Panc1 (cell line): ENCODE results near the gene R3HDM2. TPM values are rescaled to one million over a fixed set of nuclear protein-coding genes. Genes with fewer than 3 reads are reported as not detected.
A peak's percentile ranks its signal among the peaks of the same experiment; 100 is the strongest.

Source experiments
- ATAC-seq: fragments of 200-7000 bp; cut with Tn5 transposase; 2 replicates; pipeline ENCODE4 v1.9.1; 2020; ENCODE audit warnings: mild to moderate bottlenecking, moderate library complexity
- BruUV-seq: library from RNA; stranded (reverse); fragments of 400-500 nt; replicated peaks from 2 replicates; lab custom pipeline; 2021; lab: Mats Ljungman, UMichigan
- CTCF ChIA-PET: fragments of 300-600 bp; sonication (Branson Sonifier 250); formaldehyde crosslinking; loops from one replicate; lab custom pipeline; 2022; ENCODE audit warnings: antibody characterized with exemption; lab: Charles Lee
- POLR2A ChIA-PET: fragments of 300-600 bp; sonication (Branson Sonifier 250); formaldehyde crosslinking; loops from one replicate; lab custom pipeline; 2022; ENCODE audit warnings: antibody characterized with exemption; lab: Charles Lee
- DNase-seq: peaks from one replicate; pipeline ENCODE4 v3.0.0-alpha.2; 2010; ENCODE audit warnings: low read depth, low spot score
- H3K27ac ChIP-seq: 2 replicates; pipeline ENCODE4 v1.5.1; 2011; ENCODE audit warnings: mild to moderate bottlenecking, low read length, inconsistent platforms
- H3K27me3 ChIP-seq: fragments of 200-500 bp; sonication (Bioruptor generic); 2 replicates; pipeline ENCODE4 v1.6.0; 2014; ENCODE audit warnings: low read length, inconsistent platforms; ENCODE audit not compliant: control insufficient read depth, insufficient read depth
- H3K36me3 ChIP-seq: fragments of 200-500 bp; sonication (Bioruptor generic); 2 replicates; pipeline ENCODE4 v1.5.1; 2014; ENCODE audit warnings: inconsistent platforms, mild to moderate bottlenecking, low read length, moderate library complexity; ENCODE audit not compliant: control insufficient read depth, insufficient read depth
- H3K4me1 ChIP-seq: 2 replicates; pipeline ENCODE4 v1.5.1; 2011; ENCODE audit warnings: inconsistent platforms, mild to moderate bottlenecking, low read length, moderate library complexity; ENCODE audit not compliant: control insufficient read depth, insufficient read depth
- H3K4me3 ChIP-seq, 2 experiments: 2 replicates each; pipeline ENCODE4 v1.5.1; 2011 to 2012; ENCODE audit warnings: low read depth in 2 of 2, low read length in 2 of 2, mild to moderate bottlenecking in 2 of 2, inconsistent platforms in 1 of 2, moderate library complexity in 1 of 2
- H3K9me3 ChIP-seq: fragments of 200-500 bp; sonication (Bioruptor generic); 2 replicates; pipeline ENCODE4 v1.5.1; 2014; ENCODE audit warnings: low read depth, mild to moderate bottlenecking, inconsistent platforms, low read length, moderate library complexity; ENCODE audit not compliant: control insufficient read depth, insufficient read depth
- CTCF ChIP-seq: fragments of 450-650 bp; IDR thresholded peaks from 2 replicates; pipeline ENCODE4 v1.5.1; 2017; ENCODE audit warnings: mild to moderate bottlenecking
- POLR2AphosphoS5 ChIP-seq: IDR thresholded peaks from 2 replicates; pipeline ENCODE4 v1.6.1; 2012; ENCODE audit warnings: mild to moderate bottlenecking, low read depth, low read length, moderate library complexity
- REST ChIP-seq, 2 experiments: IDR thresholded peaks; 2 replicates each; pipeline ENCODE4 v1.6.1; 2011 to 2012; ENCODE audit warnings: low read depth in 2 of 2, control low read depth in 1 of 2, low read length in 1 of 2, mild to moderate bottlenecking in 1 of 2, moderate library complexity in 1 of 2; ENCODE audit not compliant: insufficient read depth in 1 of 2
- SIN3A ChIP-seq: IDR thresholded peaks from 2 replicates; pipeline ENCODE4 v1.6.1; 2012; ENCODE audit warnings: low read depth, mild to moderate bottlenecking, low read length, moderate library complexity, borderline replicate concordance; ENCODE audit not compliant: insufficient read depth
- TCF7L2 ChIP-seq: IDR thresholded peaks from 2 replicates; pipeline ENCODE4 v1.6.1; 2011; ENCODE audit warnings: mild to moderate bottlenecking, low read depth, low read length, inconsistent platforms
- in situ Hi-C: cut with HindIII; loops from 2 replicates; pipeline ENCODE4 v1.10.0; 2016; ENCODE audit warnings: low sequenced_read_pairs, low pct_unique_long_range_greater_than_20kb
- intact Hi-C: fragments of 100-400 bp; cut with micrococcal nuclease; formaldehyde crosslinking; loops from one replicate; pipeline ENCODE4 v1.10.0; 2022; ENCODE audit not compliant: unreplicated experiment
- total RNA-seq: library from RNA; stranded (reverse); gene quantifications from one replicate; pipeline ENCODE4 v1.2.1, GENCODE V29; 2021; ENCODE audit not compliant: unreplicated experiment

The R3HDM2 gene
- total RNA-seq, 1 experiment from 2014 or later: 56.5 TPM

- BruUV-seq: no TSS peak
- Histone ChIP-seq H3K36me3 (no peaks in the 10 kb centered on the region), H3K27me3 (peaks cover 2% of the 10 kb centered on the region; the same call in 1 of the 2 replicates), H3K27ac (no peak overlapping the region), H3K4me1 (peaks cover 21% of the 10 kb centered on the region), H3K9me3 (no peaks in the 10 kb centered on the region), H3K4me3 (peak overlapping the region; percentile 56 to 67)
- in situ Hi-C loops: no loop called here
- ChIA-PET CTCF (interaction anchor here (0.7 to 1.1 kb wide), 4 partner anchors 11 to 35 kb away, joined by 3 to 6 read pairs (median 3); partner anchors contain the start of gene SHMT2), POLR2A (no interaction called here)
- peak; percentile 43 for ATAC-seq
- DNase-seq: no peak
- TF ChIP-seq SIN3A (no peak), POLR2AphosphoS5 (no peak), CTCF (no peak), REST (IDR thresholded peaks at IDR 0.05; ENCODE audit: insufficient read depth in 1 of 2, low read depth in 2 of 2, low read length in 1 of 2) (no peak), TCF7L2 (no peak)
- intact Hi-C loops: no loop called here
Observed at GRCh38 chr12:57240926-57241401, 189.9 kb downstream of the R3HDM2 start.

GRCh38 chr12:57240066-57240921 lies 190.5 kb downstream of the R3HDM2 start:
- ChIA-PET CTCF (interaction anchor here (0.7 to 2.7 kb wide), 8 partner anchors 11 to 61 kb away, joined by 3 to 17 read pairs (median 3); partner anchors contain the start of gene SHMT2), POLR2A (no interaction called here)
- intact Hi-C loops: no loop called here
- Histone ChIP-seq H3K4me1 (peaks cover 21% of the 10 kb centered on the region), H3K27ac (peak overlapping the region; percentile 63; the same call in 1 of the 2 replicates), H3K9me3 (no peaks in the 10 kb centered on the region), H3K36me3 (no peaks in the 10 kb centered on the region), H3K27me3 (peaks cover 2% of the 10 kb centered on the region; the same call in 1 of the 2 replicates), H3K4me3 (peak overlapping the region; percentile 56 to 67)
- ATAC-seq: 0 out of 2 replicates have a peak, but pooled peaks have one; percentile 9
- 0 out of 2 replicates have a peak, but pooled peaks have one; percentile 9 for TF ChIP-seq CTCF
- TF ChIP-seq SIN3A: no peak
- no peak for TF ChIP-seq TCF7L2
- TF ChIP-seq POLR2AphosphoS5: no peak
- no peak for TF ChIP-seq REST (IDR thresholded peaks at IDR 0.05; ENCODE audit: insufficient read depth in 1 of 2, low read depth in 2 of 2, low read length in 1 of 2)
- DNase-seq: no peak
- in situ Hi-C loops: no loop called here
- no TSS peak for BruUV-seq
